ENCODE data around the gene REPS2.

Gene REPS2

GRCh38 chrX:17038681-17039161 is 92.3 kb downstream of the REPS2 start:
- DNase-seq, result no peak

DNA sequence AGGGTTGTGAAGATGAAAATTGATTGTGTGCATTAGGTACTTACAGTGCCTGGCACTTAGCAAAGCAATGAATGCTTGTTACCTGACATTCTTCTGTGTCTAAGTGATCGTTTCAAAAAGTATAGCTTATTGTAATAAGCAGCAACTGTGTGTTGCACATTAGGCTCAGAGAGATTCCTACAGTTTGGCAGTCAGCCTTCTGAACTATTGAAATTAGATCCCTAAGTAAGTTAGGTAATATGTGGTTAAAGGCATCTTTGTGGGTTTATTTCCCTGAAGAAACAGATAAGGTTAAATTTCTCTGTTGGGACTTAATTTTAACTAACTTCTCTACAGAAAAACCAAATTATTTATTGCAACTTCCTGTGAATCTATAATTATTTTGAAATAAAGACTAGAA is 93.4 kb downstream of the REPS2 start:
- DNase-seq, result no peak

DNA sequence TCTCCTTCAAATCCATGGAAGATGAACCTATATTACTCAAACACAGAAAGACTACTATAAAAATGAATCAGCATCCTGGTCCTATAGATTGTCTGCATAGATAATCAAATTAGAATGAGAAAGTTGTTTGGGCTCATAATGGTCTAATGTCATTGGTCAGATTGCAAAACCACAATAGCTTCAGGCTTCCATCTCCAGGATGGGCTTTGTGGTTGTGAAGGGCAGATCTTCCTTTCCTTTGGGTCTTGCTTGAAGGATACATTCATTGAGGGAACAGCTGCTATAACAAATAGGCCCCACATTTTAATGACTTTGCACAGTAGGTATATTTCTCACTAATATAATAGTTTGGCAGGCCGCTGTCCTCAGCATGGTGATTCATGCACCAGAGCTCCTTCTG is 94.3 kb downstream of the REPS2 start:
- DNase-seq, result no peak

GRCh38 chrX:17042037-17042436 is 95.6 kb downstream of the REPS2 start:
- DNase-seq, result no peak

DNA sequence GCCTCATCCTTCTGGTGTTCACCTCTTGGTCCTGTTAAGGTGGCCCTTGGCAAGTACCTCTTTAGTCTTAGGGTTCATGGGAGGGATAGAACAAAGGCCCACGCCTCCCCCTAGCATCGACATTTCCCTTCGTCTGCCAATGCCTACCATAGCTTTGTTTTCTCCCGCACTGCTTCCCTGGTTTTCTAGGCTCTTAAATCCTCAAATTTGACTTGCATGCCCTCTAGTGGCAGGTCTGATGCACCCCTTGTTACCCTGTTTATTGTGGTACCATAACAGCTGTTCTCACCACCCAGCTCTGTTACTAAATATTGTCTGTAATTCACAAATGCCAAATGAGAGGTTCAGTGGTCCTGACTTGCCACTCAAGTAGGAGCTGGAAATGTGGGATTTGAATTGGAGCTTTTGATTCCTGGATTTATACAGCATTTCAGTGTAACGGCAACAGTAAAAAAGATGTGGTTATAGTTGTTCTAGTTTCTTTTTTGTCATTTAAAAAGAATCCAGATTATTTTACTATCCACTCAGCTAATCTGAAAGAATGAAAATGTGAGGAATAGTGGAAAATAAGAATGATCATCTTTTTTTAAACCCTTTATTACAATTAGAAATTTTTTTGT is 100.1 kb downstream of the REPS2 start:
- peak; percentile 4 for DNase-seq

DNA sequence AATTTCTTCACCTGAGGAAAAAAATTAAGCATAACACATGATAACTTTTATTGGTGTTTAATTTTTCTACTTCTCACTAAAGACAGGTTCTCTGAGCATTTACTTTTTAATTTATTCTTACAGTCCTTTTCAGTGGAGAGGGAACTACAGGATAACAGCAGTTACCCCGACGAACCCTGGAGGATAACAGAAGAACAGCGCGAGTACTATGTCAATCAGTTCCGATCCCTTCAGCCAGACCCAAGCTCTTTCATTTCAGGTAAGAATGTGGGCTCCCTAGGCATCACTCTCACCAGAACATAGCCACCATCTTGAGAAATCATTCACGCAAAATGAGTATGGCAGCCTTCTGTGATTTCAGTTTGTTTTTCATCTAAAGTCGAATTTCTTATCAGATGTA is 100.8 kb downstream of the REPS2 start:
- DNase-seq, result no peak

DNA sequence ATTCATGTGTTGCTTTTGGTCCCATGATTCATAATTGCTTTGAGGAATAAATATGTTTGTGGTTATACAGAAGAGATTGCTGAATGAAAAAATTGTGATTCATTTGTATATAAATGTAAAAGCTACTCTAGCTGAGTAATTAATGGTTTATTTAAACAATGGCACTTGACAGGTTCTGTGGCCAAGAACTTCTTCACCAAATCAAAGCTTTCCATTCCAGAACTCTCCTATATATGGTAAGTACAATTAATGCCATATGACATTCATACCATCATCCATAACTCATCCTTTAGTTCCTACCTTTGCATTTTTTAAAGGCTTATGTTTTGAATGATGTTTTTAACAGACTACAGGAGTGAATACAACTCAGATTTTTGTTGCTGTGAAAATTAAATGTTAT is 105.8 kb downstream of the REPS2 start:
- no peak for DNase-seq

GRCh38 chrX:17052793-17053192 is 106.3 kb downstream of the REPS2 start:
- DNase-seq, result no peak

DNA sequence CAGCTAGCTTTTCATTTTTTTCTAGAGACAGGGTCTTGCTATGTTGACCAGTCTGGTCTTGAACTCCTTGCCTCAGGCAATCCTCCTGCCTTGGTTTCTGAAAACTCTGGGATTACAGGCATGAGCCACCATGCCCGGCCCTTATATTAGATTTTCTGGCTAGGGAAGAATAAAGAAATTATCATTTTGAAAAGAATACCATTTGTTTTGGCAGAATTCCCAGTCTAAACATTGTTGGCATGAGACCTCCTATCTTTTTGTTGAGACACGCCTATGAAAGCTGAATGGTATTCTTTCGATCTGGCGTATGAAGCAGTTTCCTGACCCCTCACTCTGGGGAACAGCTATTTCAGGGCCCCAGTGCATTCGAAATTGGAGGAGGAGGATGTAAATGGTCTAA is 107.0 kb downstream of the REPS2 start:
- DNase-seq, result no peak

DNA sequence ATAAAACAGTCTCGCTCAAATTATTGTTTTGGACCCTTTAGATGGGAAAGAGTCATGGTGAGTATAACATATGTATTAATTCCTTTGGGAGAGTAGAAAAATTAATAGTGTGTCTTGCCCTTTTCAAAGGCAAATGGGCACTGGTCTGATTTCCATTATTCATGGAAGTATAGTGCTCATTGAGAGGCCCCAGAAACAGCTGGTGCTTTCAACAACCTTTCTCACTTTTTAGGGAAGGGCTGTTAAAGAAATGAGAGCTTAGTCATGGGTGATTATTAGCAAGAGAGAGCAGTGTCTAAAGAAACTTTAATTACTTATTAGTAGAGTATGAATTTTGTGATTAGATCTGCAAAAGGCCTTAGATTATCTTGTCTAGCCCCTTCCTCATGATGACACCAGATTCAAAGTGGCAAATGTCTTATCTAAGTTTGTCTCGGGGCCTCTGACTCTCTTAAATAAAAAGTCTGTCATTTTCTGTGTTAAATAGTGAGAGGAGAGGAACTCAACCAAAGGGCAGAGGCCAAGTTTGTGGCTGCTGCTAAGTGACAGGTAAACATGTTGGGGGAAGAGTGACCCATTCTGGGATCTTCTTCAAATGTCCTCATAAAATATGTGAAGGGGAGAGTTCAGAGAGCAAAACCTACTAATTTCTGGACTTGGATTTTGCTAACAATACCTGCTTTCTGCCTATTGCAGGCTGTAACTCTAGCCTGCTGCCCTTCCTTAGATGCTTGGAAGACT is 110.6 kb downstream of the REPS2 start:
- DNase-seq, result no peak

DNA sequence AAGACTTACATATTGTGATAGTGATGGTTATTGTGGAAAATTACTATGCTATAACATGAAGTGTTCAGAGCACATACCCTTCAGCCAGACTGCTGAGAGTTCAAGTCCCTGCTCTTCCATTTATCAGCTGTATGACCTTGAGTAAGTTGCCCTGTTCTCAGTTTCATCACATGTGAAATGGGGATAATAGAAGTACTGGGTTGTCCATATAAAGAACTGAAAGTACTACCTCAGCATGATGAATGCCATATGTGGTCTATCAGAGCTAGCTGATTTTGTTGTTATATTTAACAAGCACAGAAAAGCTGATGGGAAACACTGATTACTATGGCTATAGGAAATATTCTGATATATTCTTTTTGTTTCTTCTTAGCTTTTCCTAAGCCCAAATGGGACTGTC is 115.6 kb downstream of the REPS2 start:
- DNase-seq, result no peak

DNA sequence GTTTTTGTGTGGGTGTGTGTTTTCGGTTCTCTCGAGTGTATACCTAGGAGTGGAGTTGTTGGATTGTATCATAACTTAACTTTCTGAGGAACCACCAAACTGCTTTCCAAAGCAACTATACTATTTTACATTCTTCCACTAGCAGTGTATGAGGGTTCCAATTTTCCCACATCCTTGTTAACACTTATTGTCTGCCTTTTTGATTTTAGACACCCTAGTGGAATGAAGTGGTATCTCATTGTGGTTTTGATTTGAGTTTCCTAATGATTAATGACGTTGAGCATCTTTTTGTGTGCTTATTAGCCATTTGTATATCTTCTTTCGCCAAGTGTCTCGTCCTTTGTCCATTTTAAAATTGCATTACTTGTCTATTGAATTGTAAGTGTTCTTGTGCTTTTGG is 118.6 kb downstream of the REPS2 start:
- no peak for DNase-seq

GRCh38 chrX:17067534-17067933 is 121.1 kb downstream of the REPS2 start:
- no peak for DNase-seq

- DNase-seq, result no peak
These were observed 125.8 kb downstream of the REPS2 start for GRCh38 chrX:17072301-17072700.

DNA sequence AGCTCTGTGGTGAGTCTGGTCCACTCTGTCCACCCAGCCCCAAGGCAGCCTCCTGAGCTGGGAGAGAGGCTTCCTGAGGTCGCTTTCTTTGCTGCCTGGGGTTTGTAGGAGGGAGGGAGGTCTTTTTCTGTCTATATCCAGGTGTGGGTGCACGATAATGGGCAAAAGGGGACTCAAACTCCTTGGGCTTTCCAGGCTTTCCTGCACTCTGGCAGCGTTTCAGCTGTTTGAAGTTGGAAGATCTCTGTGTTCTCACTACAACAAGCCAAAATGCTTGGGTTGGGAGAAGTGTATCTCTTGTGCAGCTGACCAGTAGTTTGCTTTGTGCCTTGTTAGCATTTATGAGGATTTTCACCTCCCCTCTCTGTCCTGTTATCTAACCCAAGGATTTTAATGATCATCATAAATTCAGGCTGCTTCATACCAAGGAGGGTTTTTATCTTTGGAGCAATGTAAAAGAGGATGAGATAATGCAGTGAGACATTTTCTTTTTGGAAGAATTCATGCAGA is 126.3 kb downstream of the REPS2 start:
- DNase-seq, result no peak

GRCh38 chrX:17075004-17075403 is 128.5 kb downstream of the REPS2 start:
- no peak for DNase-seq

DNA sequence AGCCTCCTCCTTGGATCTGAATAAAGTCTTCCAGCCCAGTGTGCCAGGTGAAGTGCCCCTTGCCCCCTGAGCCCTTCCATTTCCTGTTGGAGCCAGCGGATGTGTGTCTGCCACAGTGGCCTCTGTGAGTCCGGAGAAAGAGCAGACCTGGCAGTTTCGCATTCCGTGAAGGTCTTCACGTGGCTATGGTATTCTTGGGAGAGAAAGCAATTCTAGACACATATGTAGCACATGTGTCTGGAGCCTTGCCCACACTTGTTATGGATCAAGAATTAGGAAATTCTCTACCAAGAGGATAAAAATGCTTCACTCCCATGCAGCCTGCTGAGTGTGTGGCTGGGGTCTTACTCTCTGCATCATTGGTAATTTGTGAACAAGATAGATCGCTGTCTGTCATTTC is 130.9 kb downstream of the REPS2 start:
- DNase-seq, result no peak

- no peak for DNase-seq
These were observed 131.7 kb downstream of the REPS2 start for GRCh38 chrX:17078031-17078720.

- no peak for DNase-seq
These were observed 135.1 kb downstream of the REPS2 start for GRCh38 chrX:17081511-17081910.

DNA sequence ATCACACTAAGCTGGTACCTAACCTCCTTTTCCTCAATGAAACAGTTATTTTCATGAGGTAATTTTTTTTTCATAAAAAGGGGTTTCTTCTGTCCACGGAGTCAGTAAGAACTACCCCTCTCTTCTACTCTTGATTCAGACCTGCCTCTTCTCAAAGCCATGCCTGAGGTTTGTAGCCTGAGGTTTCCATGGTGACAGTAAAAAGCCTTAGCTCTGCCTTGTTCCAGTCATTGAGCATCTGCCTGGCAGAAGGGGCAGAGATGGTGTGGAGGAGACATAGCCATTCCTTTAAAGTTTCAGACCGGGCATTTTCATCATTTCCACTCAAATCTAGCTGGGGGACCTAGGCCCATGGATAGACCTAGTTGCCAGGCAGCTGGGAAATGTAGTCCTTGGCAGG is 135.5 kb downstream of the REPS2 start:
- DNase-seq, result no peak

GRCh38 chrX:17082831-17083230 is 136.4 kb downstream of the REPS2 start:
- DNase-seq, result no peak

GRCh38 chrX:17086317-17086716 is 139.9 kb downstream of the REPS2 start:
- no peak for DNase-seq

- DNase-seq, result no peak
These were observed 148.7 kb downstream of the REPS2 start for GRCh38 chrX:17095161-17095560.
